Coronary artery (tissue), 2 donors: ENCODE results near the gene SELENON.
"Not testable (repeated sequence)": the region's sequence is repeated elsewhere in the genome, so short reads cannot be mapped to it uniquely, and the experiment has no call there.

Experiments
- DNase-seq: peaks from one replicate; pipeline ENCODE4 v3.0.0-alpha.2; 2017; ENCODE audit warnings: low spot score
- H3K27ac ChIP-seq, 2 donors: fragments of 200-600 bp; sonication (generic); one replicate each; pipeline ENCODE4 v1.5.1; 2016 to 2019
- H3K4me3 ChIP-seq: fragments of 200-600 bp; sonication (generic); 2 replicates; pipeline ENCODE4 v1.5.1; 2016; ENCODE audit warnings: mild to moderate bottlenecking, moderate library complexity
- CTCF ChIP-seq: fragments of 200-600 bp; sonication (generic); IDR thresholded peaks from one replicate; pipeline ENCODE4 v1.5.1; 2019; ENCODE audit warnings: antibody characterized with exemption

SELENON gene

GRCh38 chr1:25832336-25833037, 32.5 kb downstream of the SELENON start:
- Histone ChIP-seq H3K27ac (no peak overlapping the region), H3K4me3 (no peak overlapping the region)
- no peak for DNase-seq
- no peak for TF ChIP-seq CTCF

- H3K27ac ChIP-seq: no peak overlapping the region
- no peak for DNase-seq
- no peak for TF ChIP-seq CTCF
- H3K4me3 ChIP-seq: no peak overlapping the region
These were observed 33.2 kb downstream of the SELENON start for GRCh38 chr1:25833158-25833557.

- H3K27ac ChIP-seq: no peak overlapping the region
- DNase-seq: no peak
- TF ChIP-seq CTCF: no peak
- H3K4me3 ChIP-seq: no peak overlapping the region
These were observed 34.9 kb downstream of the SELENON start for GRCh38 chr1:25834894-25835293.

GRCh38 chr1:25836695-25837094, 36.7 kb downstream of the SELENON start:
- DNase-seq: no peak
- no peak overlapping the region for H3K27ac ChIP-seq
- H3K4me3 ChIP-seq: no peak overlapping the region
- no peak for TF ChIP-seq CTCF

GRCh38 chr1:25837262-25837875, 37.4 kb downstream of the SELENON start:
- no peak for TF ChIP-seq CTCF
- Histone ChIP-seq H3K4me3 (no peak overlapping the region), H3K27ac (no peak overlapping the region)
- no peak for DNase-seq

- not testable (repeated sequence) for H3K4me3 ChIP-seq, DNase-seq, H3K27ac ChIP-seq
These were observed 39.8 kb downstream of the SELENON start for GRCh38 chr1:25839808-25840207.

GRCh38 chr1:25843483-25843882, 43.5 kb downstream of the SELENON start:
- Histone ChIP-seq H3K4me3 (no peak overlapping the region), H3K27ac (no peak overlapping the region)
- no peak for TF ChIP-seq CTCF
- DNase-seq: no peak
